SK-N-SH (cell line): Measurements from ENCODE around the gene FMNL2. TPM values are rescaled to one million over a fixed set of nuclear protein-coding genes. Genes with fewer than 3 reads are reported as not detected.

Experiments
- CTCF ChIA-PET: fragments of 300-600, 350-600 bp; formaldehyde crosslinking; extraction: SDS; loops from one replicate; lab custom pipeline; 2021; lab: Yijun Ruan, JAX
- POLR2A ChIA-PET: fragments of 350-600 bp; sonication (Branson Sonifier 250); formaldehyde crosslinking; extraction: SDS; loops from one replicate; lab custom pipeline; 2020; ENCODE audit warnings: antibody characterized with exemption, inconsistent platforms; lab: Yijun Ruan, JAX
- DNase-seq: peaks from one replicate; pipeline ENCODE4 v3.0.0; 2012
- H2AFZ ChIP-seq: fragments of 200-600 bp; sonication (generic); 2 replicates; pipeline ENCODE4 v1.8.1; 2016; ENCODE audit warnings: antibody characterized with exemption, mild to moderate bottlenecking, low read depth
- H3F3A ChIP-seq: fragments of 200-600 bp; sonication (generic); replicated peaks from 2 replicates; pipeline ENCODE3; 2016; ENCODE audit warnings: antibody characterized with exemption, mild to moderate bottlenecking; ENCODE audit not compliant: insufficient read depth
- H3K27ac ChIP-seq, 2 experiments: fragments of 200-500 bp in 1 of 2; fragments of 200-600 bp in 1 of 2; sonication (Bioruptor generic) in 1 of 2; sonication (generic), shearing (Covaris generic) in 1 of 2; 2 replicates each; pipeline versions ENCODE4 v1.5.1 to v1.6.1; 2014 to 2016; ENCODE audit warnings: low read depth in 2 of 2, inconsistent platforms in 1 of 2, low read length in 1 of 2, mild to moderate bottlenecking in 1 of 2, mixed read lengths in 1 of 2
- H3K27me3 ChIP-seq: fragments of 200-600 bp; sonication (generic), shearing (Covaris generic); 2 replicates; pipeline ENCODE4 v1.6.1; 2016; ENCODE audit warnings: mixed run types; ENCODE audit not compliant: insufficient read depth
- H3K36me3 ChIP-seq, 2 experiments: fragments of 200-500 bp in 1 of 2; fragments of 200-600 bp in 1 of 2; sonication (Bioruptor generic) in 1 of 2; sonication (generic) in 1 of 2; replicated peaks in 1 of 2; 2 replicates each; pipeline versions ENCODE3 to v1.5.1; 2014 to 2016; ENCODE audit warnings: low read length in 1 of 2, mild to moderate bottlenecking in 1 of 2; ENCODE audit not compliant: insufficient read depth in 2 of 2, control insufficient read depth in 1 of 2
- H3K4me1 ChIP-seq, 2 experiments: fragments of 200-500 bp in 1 of 2; fragments of 200-600 bp in 1 of 2; sonication (Bioruptor generic) in 1 of 2; sonication (generic), shearing (Covaris generic) in 1 of 2; 2 replicates each; pipeline versions ENCODE4 v1.5.1 to v1.6.1; 2014 to 2016; ENCODE audit warnings: low read depth in 1 of 2, low read length in 1 of 2, mixed run types in 1 of 2; ENCODE audit not compliant: insufficient read depth in 2 of 2, control insufficient read depth in 1 of 2
- H3K4me2 ChIP-seq: fragments of 200-600 bp; sonication (generic), shearing (Covaris generic); 2 replicates; pipeline ENCODE4 v1.6.1; 2017; ENCODE audit warnings: mixed run types
- H3K4me3 ChIP-seq, 2 experiments: fragments of 200-500 bp in 1 of 2; fragments of 200-600 bp in 1 of 2; sonication (Bioruptor generic) in 1 of 2; sonication (generic), shearing (Covaris generic) in 1 of 2; 2 replicates each; pipeline versions ENCODE4 v1.5.1 to v1.8.1; 2014 to 2016; ENCODE audit warnings: low read depth in 2 of 2, inconsistent platforms in 1 of 2, low read length in 1 of 2, mild to moderate bottlenecking in 1 of 2, mixed read lengths in 1 of 2, moderate library complexity in 1 of 2
- H3K79me2 ChIP-seq: fragments of 200-600 bp; sonication (generic); 2 replicates; pipeline ENCODE4 v1.8.1; 2017; ENCODE audit warnings: mild to moderate bottlenecking; ENCODE audit not compliant: insufficient read depth
- H3K9ac ChIP-seq: fragments of 200-600 bp; sonication (generic); 2 replicates; pipeline ENCODE4 v1.6.1; 2017; ENCODE audit warnings: mixed run types
- H3K9me2 ChIP-seq: fragments of 200-600 bp; sonication (generic); 2 replicates; pipeline ENCODE4 v1.6.1; 2017; ENCODE audit warnings: mixed run types
- H3K9me3 ChIP-seq: fragments of 200-600 bp; sonication (generic); 2 replicates; pipeline ENCODE4 v1.6.1; 2017; ENCODE audit warnings: mixed run types, mild to moderate bottlenecking, moderate library complexity
- H4K20me1 ChIP-seq: fragments of 200-600 bp; sonication (generic); 2 replicates; pipeline ENCODE4 v1.6.1; 2017; ENCODE audit warnings: mild to moderate bottlenecking, mixed run types; ENCODE audit not compliant: insufficient read depth
- ELF1 ChIP-seq: IDR thresholded peaks from 2 replicates; pipeline ENCODE4 v1.4.0; 2012
- EP300 ChIP-seq, 2 experiments: IDR thresholded peaks; 2 replicates each; pipeline versions ENCODE4 v1.4.0 to v1.6.1; 2012; ENCODE audit warnings: borderline replicate concordance in 1 of 2, low read depth in 1 of 2, low read length in 1 of 2
- GABPA ChIP-seq: IDR thresholded peaks from 2 replicates; pipeline ENCODE4 v1.4.0; 2012; ENCODE audit warnings: low read depth, mild to moderate bottlenecking
- MXI1 ChIP-seq: IDR thresholded peaks from 2 replicates; pipeline ENCODE4 v1.6.1; 2012; ENCODE audit warnings: mild to moderate bottlenecking, low read depth, low read length, improper control_type of control experiment
- POLR2AphosphoS5 ChIP-seq: IDR thresholded peaks from 2 replicates; pipeline ENCODE4 v1.6.1; 2012; ENCODE audit warnings: low read depth, low read length
- RAD21 ChIP-seq: IDR thresholded peaks from 2 replicates; pipeline ENCODE4 v1.6.1; 2012; ENCODE audit warnings: mild to moderate bottlenecking, low read length
- RCOR1 ChIP-seq: fragments of 150-350 bp; IDR thresholded peaks from 2 replicates; pipeline ENCODE4 v1.6.1; 2017; ENCODE audit warnings: antibody characterized with exemption, low read length
- RFX5 ChIP-seq: IDR thresholded peaks from 2 replicates; pipeline ENCODE4 v1.6.1; 2012; ENCODE audit warnings: mild to moderate bottlenecking, improper control_type of control experiment, low read length
- SIN3A ChIP-seq: IDR thresholded peaks from 2 replicates; pipeline ENCODE4 v1.6.1; 2012; ENCODE audit warnings: low read depth, mild to moderate bottlenecking, low read length, moderate library complexity, borderline replicate concordance
- TCF12 ChIP-seq: IDR thresholded peaks from 2 replicates; pipeline ENCODE4 v1.4.0; 2012
- TEAD4 ChIP-seq: IDR thresholded peaks from 2 replicates; pipeline ENCODE4 v1.4.0; 2012; ENCODE audit warnings: mild to moderate bottlenecking, borderline replicate concordance; ENCODE audit not compliant: insufficient read depth
- polyA plus RNA-seq, 3 experiments: library from polyadenylated mRNA; depleted of rRNA; stranded (reverse); fragments of >200 nt; gene quantifications; 2 replicates each; pipeline ENCODE4 v1.2.3, GENCODE V29; 2012
- TF ChIP-seq, protein P1 (sequence below): IDR thresholded peaks from 2 replicates; pipeline ENCODE4; 2012
- TF ChIP-seq, protein P2 (sequence below): IDR thresholded peaks from 2 replicates; pipeline ENCODE4 v1.4.0; 2012; ENCODE audit warnings: low read depth
- TF ChIP-seq, protein P3 (sequence below): fragments of 150-350 bp; IDR thresholded peaks from 2 replicates; pipeline ENCODE4 v1.6.1; 2016; ENCODE audit warnings: mild to moderate bottlenecking, low read depth, low read length
- TF ChIP-seq, protein P4 (sequence below): IDR thresholded peaks from 2 replicates; pipeline ENCODE4 v1.4.0; 2012; ENCODE audit warnings: low read depth, borderline replicate concordance
- TF ChIP-seq, protein P5 (sequence below): IDR thresholded peaks from 2 replicates; pipeline ENCODE4 v1.6.1; 2012; ENCODE audit warnings: mild to moderate bottlenecking, low read depth, low read length, moderate library complexity

FMNL2 gene
- polyA plus RNA-seq, 1 of the 3 experiments (the other 2 are of a cell fraction), result 14.5 TPM

DNA sequence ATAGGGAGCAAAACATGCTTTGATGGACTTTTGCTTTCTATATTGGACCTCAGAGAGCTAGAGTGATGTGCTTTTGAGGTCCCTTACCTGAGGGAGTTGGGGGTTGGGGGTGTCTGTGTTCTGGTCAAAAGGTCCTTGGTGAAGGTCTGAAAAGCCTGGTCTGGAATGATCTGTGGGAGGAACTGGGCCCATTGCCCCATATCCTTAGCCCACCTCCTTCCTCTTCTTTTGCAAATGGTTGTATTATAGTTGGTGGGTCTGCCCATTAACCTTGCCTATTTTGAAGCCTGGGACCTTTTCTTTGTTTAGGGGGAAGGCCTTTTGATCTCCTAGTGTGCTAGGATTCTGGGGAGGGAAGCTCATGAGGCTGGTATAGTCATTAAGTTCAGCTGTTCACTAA lies 88.7 kb downstream of the FMNL2 start:
- CTCF ChIA-PET, result interaction anchor here (0.9 kb wide), 1 partner anchor 17 kb away, joined by 3 read pairs; no protein-coding TSS in a partner anchor
- Histone ChIP-seq H3K79me2 (peaks cover 53% of the 10 kb centered on the region), H3K27ac (no peak overlapping the region), H3K27me3 (no peaks in the 10 kb centered on the region), H3K9ac (no peak overlapping the region), H3K4me2 (no peak overlapping the region), H3K4me1 (peaks cover 30 to 41% of the 10 kb centered on the region in 2 experiments; a peak in 3 of 4 replicates), H3K4me3 (no peak overlapping the region), H3K36me3 (no peaks in the 10 kb centered on the region), H3F3A (peaks cover 9% of the 10 kb centered on the region), H2AFZ (no peak overlapping the region), H3K9me2 (no peaks in the 10 kb centered on the region), H3K9me3 (no peaks in the 10 kb centered on the region), H4K20me1 (peaks cover 7% of the 10 kb centered on the region; the same call in 1 of the 2 replicates)
- TF ChIP-seq POLR2AphosphoS5 (no peak), TEAD4 (no peak), MXI1 (no peak), RFX5 (no peak), EP300 (IDR thresholded peaks at IDR 0.05; ENCODE audit: borderline replicate concordance in 1 of 2, low read depth in 1 of 2, low read length in 1 of 2) (no peak), RCOR1 (no peak), SIN3A (no peak), RAD21 (no peak), GABPA (no peak), TCF12 (no peak), ELF1 (no peak)
- TF ChIP-seq, protein P1, sequence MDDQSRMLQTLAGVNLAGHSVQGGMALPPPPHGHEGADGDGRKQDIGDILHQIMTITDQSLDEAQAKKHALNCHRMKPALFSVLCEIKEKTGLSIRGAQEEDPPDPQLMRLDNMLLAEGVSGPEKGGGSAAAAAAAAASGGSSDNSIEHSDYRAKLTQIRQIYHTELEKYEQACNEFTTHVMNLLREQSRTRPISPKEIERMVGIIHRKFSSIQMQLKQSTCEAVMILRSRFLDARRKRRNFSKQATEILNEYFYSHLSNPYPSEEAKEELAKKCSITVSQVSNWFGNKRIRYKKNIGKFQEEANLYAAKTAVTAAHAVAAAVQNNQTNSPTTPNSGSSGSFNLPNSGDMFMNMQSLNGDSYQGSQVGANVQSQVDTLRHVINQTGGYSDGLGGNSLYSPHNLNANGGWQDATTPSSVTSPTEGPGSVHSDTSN, result no peak
- TF ChIP-seq, protein P2, sequence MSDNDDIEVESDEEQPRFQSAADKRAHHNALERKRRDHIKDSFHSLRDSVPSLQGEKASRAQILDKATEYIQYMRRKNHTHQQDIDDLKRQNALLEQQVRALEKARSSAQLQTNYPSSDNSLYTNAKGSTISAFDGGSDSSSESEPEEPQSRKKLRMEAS, result no peak
- TF ChIP-seq, protein P3, sequence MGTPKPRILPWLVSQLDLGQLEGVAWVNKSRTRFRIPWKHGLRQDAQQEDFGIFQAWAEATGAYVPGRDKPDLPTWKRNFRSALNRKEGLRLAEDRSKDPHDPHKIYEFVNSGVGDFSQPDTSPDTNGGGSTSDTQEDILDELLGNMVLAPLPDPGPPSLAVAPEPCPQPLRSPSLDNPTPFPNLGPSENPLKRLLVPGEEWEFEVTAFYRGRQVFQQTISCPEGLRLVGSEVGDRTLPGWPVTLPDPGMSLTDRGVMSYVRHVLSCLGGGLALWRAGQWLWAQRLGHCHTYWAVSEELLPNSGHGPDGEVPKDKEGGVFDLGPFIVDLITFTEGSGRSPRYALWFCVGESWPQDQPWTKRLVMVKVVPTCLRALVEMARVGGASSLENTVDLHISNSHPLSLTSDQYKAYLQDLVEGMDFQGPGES, result no peak
- TF ChIP-seq, protein P4, sequence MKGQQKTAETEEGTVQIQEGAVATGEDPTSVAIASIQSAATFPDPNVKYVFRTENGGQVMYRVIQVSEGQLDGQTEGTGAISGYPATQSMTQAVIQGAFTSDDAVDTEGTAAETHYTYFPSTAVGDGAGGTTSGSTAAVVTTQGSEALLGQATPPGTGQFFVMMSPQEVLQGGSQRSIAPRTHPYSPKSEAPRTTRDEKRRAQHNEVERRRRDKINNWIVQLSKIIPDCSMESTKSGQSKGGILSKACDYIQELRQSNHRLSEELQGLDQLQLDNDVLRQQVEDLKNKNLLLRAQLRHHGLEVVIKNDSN, result no peak
- TF ChIP-seq, protein P5, sequence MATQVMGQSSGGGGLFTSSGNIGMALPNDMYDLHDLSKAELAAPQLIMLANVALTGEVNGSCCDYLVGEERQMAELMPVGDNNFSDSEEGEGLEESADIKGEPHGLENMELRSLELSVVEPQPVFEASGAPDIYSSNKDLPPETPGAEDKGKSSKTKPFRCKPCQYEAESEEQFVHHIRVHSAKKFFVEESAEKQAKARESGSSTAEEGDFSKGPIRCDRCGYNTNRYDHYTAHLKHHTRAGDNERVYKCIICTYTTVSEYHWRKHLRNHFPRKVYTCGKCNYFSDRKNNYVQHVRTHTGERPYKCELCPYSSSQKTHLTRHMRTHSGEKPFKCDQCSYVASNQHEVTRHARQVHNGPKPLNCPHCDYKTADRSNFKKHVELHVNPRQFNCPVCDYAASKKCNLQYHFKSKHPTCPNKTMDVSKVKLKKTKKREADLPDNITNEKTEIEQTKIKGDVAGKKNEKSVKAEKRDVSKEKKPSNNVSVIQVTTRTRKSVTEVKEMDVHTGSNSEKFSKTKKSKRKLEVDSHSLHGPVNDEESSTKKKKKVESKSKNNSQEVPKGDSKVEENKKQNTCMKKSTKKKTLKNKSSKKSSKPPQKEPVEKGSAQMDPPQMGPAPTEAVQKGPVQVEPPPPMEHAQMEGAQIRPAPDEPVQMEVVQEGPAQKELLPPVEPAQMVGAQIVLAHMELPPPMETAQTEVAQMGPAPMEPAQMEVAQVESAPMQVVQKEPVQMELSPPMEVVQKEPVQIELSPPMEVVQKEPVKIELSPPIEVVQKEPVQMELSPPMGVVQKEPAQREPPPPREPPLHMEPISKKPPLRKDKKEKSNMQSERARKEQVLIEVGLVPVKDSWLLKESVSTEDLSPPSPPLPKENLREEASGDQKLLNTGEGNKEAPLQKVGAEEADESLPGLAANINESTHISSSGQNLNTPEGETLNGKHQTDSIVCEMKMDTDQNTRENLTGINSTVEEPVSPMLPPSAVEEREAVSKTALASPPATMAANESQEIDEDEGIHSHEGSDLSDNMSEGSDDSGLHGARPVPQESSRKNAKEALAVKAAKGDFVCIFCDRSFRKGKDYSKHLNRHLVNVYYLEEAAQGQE, result no peak
- DNase-seq, result no peak
- POLR2A ChIA-PET, result no interaction called here
